ENCODE data around the gene ERGIC1. TPM values are rescaled to one million over a fixed set of nuclear protein-coding genes. Genes with fewer than 3 reads are reported as not detected.

The ERGIC1 gene
- total and polyA plus RNA-seq, 2 experiments from 2014 or later: 25.2 to 92.2 TPM

DNA sequence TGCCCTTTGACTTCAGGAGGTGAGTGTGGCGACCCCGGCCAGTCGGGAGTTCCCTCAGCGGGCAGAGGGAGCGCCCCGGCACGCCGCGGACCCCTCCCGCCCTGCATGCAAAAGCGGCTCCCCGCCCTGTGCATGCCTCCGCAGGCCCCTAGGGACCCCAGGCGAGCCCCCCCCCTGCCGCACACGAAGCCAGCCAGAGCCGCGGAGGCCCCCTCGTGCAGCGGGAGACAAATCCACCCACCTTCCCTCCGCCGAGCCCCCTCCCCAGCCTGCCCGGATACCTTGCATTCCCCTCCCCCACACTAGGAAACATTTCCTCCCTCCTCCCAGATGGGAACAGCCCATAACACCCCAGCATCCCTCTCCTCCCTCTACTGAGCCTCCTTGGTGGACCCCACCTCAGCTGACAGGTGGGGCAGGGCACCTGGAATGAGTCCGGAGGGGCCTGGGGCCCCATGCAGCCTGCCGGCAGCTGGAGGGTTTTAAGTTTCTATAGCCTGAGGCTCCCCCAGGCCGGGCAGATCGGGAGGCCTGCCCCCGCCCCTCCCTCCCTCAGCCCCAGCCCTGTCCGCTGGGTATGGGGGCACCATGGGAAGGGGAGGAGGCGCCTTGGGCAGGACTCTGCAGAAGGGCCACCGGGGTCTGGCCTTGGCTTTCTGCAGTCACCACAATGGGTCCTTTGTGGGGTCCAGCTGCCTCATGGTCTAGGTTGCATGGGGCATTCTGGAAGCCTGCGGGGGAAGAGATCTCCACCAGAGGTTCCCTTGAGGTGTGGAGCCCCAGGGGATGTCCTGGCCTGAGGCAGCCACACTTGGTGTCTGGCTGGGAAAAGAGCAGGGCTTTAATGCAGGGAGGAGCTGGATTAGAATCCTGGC is 601 bp downstream of the ERGIC1 start (continued):
- TF ChIP-seq, protein P1, sequence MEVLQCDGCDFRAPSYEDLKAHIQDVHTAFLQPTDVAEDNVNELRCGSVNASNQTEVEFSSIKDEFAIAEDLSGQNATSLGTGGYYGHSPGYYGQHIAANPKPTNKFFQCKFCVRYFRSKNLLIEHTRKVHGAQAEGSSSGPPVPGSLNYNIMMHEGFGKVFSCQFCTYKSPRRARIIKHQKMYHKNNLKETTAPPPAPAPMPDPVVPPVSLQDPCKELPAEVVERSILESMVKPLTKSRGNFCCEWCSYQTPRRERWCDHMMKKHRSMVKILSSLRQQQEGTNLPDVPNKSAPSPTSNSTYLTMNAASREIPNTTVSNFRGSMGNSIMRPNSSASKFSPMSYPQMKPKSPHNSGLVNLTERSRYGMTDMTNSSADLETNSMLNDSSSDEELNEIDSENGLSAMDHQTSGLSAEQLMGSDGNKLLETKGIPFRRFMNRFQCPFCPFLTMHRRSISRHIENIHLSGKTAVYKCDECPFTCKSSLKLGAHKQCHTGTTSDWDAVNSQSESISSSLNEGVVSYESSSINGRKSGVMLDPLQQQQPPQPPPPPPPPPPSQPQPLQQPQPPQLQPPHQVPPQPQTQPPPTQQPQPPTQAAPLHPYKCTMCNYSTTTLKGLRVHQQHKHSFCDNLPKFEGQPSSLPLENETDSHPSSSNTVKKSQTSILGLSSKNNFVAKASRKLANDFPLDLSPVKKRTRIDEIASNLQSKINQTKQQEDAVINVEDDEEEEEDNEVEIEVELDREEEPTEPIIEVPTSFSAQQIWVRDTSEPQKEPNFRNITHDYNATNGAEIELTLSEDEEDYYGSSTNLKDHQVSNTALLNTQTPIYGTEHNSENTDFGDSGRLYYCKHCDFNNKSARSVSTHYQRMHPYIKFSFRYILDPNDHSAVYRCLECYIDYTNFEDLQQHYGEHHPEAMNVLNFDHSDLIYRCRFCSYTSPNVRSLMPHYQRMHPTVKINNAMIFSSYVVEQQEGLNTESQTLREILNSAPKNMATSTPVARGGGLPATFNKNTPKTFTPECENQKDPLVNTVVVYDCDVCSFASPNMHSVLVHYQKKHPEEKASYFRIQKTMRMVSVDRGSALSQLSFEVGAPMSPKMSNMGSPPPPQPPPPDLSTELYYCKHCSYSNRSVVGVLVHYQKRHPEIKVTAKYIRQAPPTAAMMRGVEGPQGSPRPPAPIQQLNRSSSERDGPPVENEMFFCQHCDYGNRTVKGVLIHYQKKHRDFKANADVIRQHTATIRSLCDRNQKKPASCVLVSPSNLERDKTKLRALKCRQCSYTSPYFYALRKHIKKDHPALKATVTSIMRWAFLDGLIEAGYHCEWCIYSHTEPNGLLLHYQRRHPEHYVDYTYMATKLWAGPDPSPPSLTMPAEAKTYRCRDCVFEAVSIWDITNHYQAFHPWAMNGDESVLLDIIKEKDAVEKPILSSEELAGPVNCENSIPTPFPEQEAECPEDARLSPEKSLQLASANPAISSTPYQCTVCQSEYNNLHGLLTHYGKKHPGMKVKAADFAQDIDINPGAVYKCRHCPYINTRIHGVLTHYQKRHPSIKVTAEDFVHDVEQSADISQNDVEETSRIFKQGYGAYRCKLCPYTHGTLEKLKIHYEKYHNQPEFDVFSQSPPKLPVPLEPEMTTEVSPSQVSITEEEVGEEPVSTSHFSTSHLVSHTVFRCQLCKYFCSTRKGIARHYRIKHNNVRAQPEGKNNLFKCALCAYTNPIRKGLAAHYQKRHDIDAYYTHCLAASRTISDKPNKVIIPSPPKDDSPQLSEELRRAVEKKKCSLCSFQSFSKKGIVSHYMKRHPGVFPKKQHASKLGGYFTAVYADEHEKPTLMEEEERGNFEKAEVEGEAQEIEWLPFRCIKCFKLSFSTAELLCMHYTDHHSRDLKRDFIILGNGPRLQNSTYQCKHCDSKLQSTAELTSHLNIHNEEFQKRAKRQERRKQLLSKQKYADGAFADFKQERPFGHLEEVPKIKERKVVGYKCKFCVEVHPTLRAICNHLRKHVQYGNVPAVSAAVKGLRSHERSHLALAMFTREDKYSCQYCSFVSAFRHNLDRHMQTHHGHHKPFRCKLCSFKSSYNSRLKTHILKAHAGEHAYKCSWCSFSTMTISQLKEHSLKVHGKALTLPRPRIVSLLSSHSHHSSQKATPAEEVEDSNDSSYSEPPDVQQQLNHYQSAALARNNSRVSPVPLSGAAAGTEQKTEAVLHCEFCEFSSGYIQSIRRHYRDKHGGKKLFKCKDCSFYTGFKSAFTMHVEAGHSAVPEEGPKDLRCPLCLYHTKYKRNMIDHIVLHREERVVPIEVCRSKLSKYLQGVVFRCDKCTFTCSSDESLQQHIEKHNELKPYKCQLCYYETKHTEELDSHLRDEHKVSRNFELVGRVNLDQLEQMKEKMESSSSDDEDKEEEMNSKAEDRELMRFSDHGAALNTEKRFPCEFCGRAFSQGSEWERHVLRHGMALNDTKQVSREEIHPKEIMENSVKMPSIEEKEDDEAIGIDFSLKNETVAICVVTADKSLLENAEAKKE (CRISPR knock-in tag; IDR thresholded peaks at IDR 0.05): no peak
- TF ChIP-seq EZH2phosphoT487 (IDR thresholded peaks at IDR 0.05; ENCODE audit: unreplicated experiment) (no peak), NANOG (IDR thresholded peaks at IDR 0.05; ENCODE audit: borderline replicate concordance) (no peak), JUNB (IDR thresholded peaks at IDR 0.05; ENCODE audit: unreplicated experiment) (no peak), ZNF331 (CRISPR knock-in tag; IDR thresholded peaks at IDR 0.05; ENCODE audit: low read depth) (no peak)
- TF ChIP-seq, protein P2, sequence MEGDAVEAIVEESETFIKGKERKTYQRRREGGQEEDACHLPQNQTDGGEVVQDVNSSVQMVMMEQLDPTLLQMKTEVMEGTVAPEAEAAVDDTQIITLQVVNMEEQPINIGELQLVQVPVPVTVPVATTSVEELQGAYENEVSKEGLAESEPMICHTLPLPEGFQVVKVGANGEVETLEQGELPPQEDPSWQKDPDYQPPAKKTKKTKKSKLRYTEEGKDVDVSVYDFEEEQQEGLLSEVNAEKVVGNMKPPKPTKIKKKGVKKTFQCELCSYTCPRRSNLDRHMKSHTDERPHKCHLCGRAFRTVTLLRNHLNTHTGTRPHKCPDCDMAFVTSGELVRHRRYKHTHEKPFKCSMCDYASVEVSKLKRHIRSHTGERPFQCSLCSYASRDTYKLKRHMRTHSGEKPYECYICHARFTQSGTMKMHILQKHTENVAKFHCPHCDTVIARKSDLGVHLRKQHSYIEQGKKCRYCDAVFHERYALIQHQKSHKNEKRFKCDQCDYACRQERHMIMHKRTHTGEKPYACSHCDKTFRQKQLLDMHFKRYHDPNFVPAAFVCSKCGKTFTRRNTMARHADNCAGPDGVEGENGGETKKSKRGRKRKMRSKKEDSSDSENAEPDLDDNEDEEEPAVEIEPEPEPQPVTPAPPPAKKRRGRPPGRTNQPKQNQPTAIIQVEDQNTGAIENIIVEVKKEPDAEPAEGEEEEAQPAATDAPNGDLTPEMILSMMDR (conservative IDR thresholded peaks at IDR 0.05; ENCODE audit: low read depth in 2 of 2): no peak
